ENCODE results near the gene CD2AP. TPM values are rescaled to one million over a fixed set of nuclear protein-coding genes. Genes with fewer than 3 reads are reported as not detected.
A peak's percentile ranks its signal among the peaks of the same experiment; 100 is the strongest.

CD2AP gene
- total and polyA plus RNA-seq, 9 of the 15 experiments (the other 6 are each of a cell fraction or from before 2014, with no cell fraction given): 9.4 to 69.7 (median 38.7) TPM

GRCh38 chr6:47434372-47435253 is 43.0 kb upstream of the CD2AP start:
- no peaks in the 10 kb centered on the region for H4K20me1 ChIP-seq (replicated peaks; ENCODE audit: control insufficient read depth, insufficient read depth, low read length)
- no peaks in the 10 kb centered on the region for H3K36me3 ChIP-seq (ENCODE audit: control insufficient read depth, insufficient read depth, low read length)
- no TSS peak for BruUV-seq (replicated peaks)
- H3K4me2 ChIP-seq (ENCODE audit: insufficient read depth, low read length): no peak overlapping the region
- WGBS (ENCODE audit: insufficient coverage, low coverage, missing lambda C conversion rate): 15% methylated on average over 2 of the region's 2 CpGs
- no peak overlapping the region for H3K4me3 ChIP-seq
- H3K9ac ChIP-seq (ENCODE audit: insufficient read depth in 1 of 2, low read depth in 2 of 2, low read length in 2 of 2): no peak overlapping the region
- no peaks in the 10 kb centered on the region for H3K9me1 ChIP-seq (ENCODE audit: control insufficient read depth, insufficient read depth, low read length)
- H3K9me3 ChIP-seq (replicated peaks; ENCODE audit: control insufficient read depth, insufficient read depth, low read depth, low read length): 0 out of 2 replicates have a peak, but pooled peaks cover 3% of the 10 kb centered on the region
- ChIA-PET POLR2A (interaction anchor here (0.7 to 1.0 kb wide), 3 partner anchors 9 to 43 kb away, joined by 3 to 5 read pairs (median 5); partner anchors contain the start of gene CD2AP), CTCF (ENCODE audit: low intra/inter-chr PET ratio) (no interaction called here)
- H3K27me3 ChIP-seq (ENCODE audit: control insufficient read depth in 2 of 2, insufficient read depth in 2 of 2, low read length in 2 of 2): no peaks in the 10 kb centered on the region
- no peak for DNase-seq (ENCODE audit: extremely low read depth in 1 of 4, low spot score in 3 of 4)
- H3K27ac ChIP-seq (ENCODE audit: extremely low read depth, low read depth, low read length): no peak overlapping the region
- no peaks in the 10 kb centered on the region for H3K79me2 ChIP-seq (ENCODE audit: control insufficient read depth, insufficient read depth, low read length)
- intact Hi-C loops (cut with micrococcal nuclease) (no loop called here), in situ Hi-C loops (cut with MboI) (no loop called here)
- 0 out of 2 replicates have a peak overlapping the region, but pooled peaks have one; percentile 18 for H2AFZ ChIP-seq (ENCODE audit: low read depth, low read length)
- FAIRE-seq: no peak
- peaks cover 0 to 12% of the 10 kb centered on the region in 2 experiments; a peak in 4 of 5 replicates for H3K4me1 ChIP-seq (replicated peaks in 1 of 2; ENCODE audit: control insufficient read depth in 2 of 2, insufficient read depth in 2 of 2, low read length in 2 of 2)
- no peak for ATAC-seq
- TF ChIP-seq MAFG (tag; conservative IDR thresholded peaks at IDR 0.05): no peak
- no peak for TF ChIP-seq ZBTB40 (IDR thresholded peaks at IDR 0.05)
- TF ChIP-seq ZBTB40 (CRISPR knock-in tag; IDR thresholded peaks at IDR 0.05): no peak
- TF ChIP-seq PRDM10 (IDR thresholded peaks at IDR 0.05; ENCODE audit: partially characterized antibody): peak; percentile 91
- no peak for TF ChIP-seq YY1 (IDR thresholded peaks at IDR 0.05; ENCODE audit: borderline replicate concordance in 1 of 3, control insufficient read depth in 1 of 3, extremely low read depth in 1 of 3, insufficient read depth in 3 of 3, insufficient read length in 1 of 3, insufficient replicate concordance in 2 of 3, low read depth in 1 of 3, low read length in 2 of 3)
- TF ChIP-seq CBFA2T2 (conservative IDR thresholded peaks at IDR 0.05): peak; percentile 41; the same call in 1 of the 2 replicates
